Neural cell (in vitro differentiated cells): Measurements from ENCODE around the gene PLOD2. TPM values are rescaled to one million over a fixed set of nuclear protein-coding genes. Genes with fewer than 3 reads are reported as not detected.

ENCODE experiments used
- H2AFZ ChIP-seq: fragments of 200-600, 300-800 bp; sonication (generic), shearing (Covaris generic); 2 replicates; pipeline ENCODE4 v1.6.0; 2014; ENCODE audit warnings: low read depth, mild to moderate bottlenecking, antibody characterized with exemption, low read length, moderate library complexity
- H3F3A ChIP-seq: fragments of 200-600 bp; shearing (Covaris generic); 2 replicates; pipeline ENCODE4 v1.6.1; 2016; ENCODE audit warnings: mild to moderate bottlenecking, moderate library complexity, mixed read lengths, antibody characterized with exemption, low read length; ENCODE audit not compliant: insufficient read depth, poor library complexity, severe bottlenecking
- H3K27ac ChIP-seq: fragments of 200-600, 300-800 bp; sonication (generic), shearing (Covaris generic); 2 replicates; pipeline ENCODE4 v1.5.1; 2014; ENCODE audit warnings: mild to moderate bottlenecking, low read length, moderate library complexity
- H3K27me3 ChIP-seq: fragments of 300-800, 200-600 bp; sonication (generic), shearing (Covaris generic); 2 replicates; pipeline ENCODE4 v1.6.0; 2014; ENCODE audit warnings: mild to moderate bottlenecking, low read depth, low read length, moderate library complexity; ENCODE audit not compliant: insufficient read depth
- H3K36me3 ChIP-seq: fragments of 300-800, 200-600 bp; sonication (generic), shearing (Covaris generic); 2 replicates; pipeline ENCODE4 v1.5.1; 2014; ENCODE audit warnings: mild to moderate bottlenecking, antibody characterized with exemption, low read length, moderate library complexity; ENCODE audit not compliant: insufficient read depth
- H3K4me2 ChIP-seq: fragments of 300-800, 200-600 bp; sonication (generic), shearing (Covaris generic); 2 replicates; pipeline ENCODE4 v1.6.0; 2014; ENCODE audit warnings: mild to moderate bottlenecking, low read length
- H3K4me3 ChIP-seq: fragments of 300-800, 200-600 bp; sonication (generic), shearing (Covaris generic); 2 replicates; pipeline ENCODE4 v1.5.1; 2014; ENCODE audit warnings: mild to moderate bottlenecking, low read length, moderate library complexity
- H3K79me2 ChIP-seq: fragments of 200-600 bp; shearing (Covaris generic); replicated peaks from 2 replicates; pipeline ENCODE4 v1.6.0; 2014; ENCODE audit warnings: mild to moderate bottlenecking, low read length, moderate library complexity; ENCODE audit not compliant: insufficient read depth
- H3K9ac ChIP-seq: fragments of 300-800, 200-600 bp; sonication (generic), shearing (Covaris generic); 2 replicates; pipeline ENCODE4 v1.6.1; 2016; ENCODE audit warnings: mild to moderate bottlenecking, low read length, mixed read lengths
- H3K9me2 ChIP-seq: fragments of 200-600 bp; shearing (Covaris generic); 2 replicates; pipeline ENCODE4 v1.6.1; 2016; ENCODE audit warnings: mild to moderate bottlenecking, low read length, mixed read lengths; ENCODE audit not compliant: insufficient read depth
- H3K9me3 ChIP-seq: fragments of 200-600, 300-800 bp; sonication (generic), shearing (Covaris generic); 2 replicates; pipeline ENCODE4 v1.6.1; 2016; ENCODE audit warnings: mild to moderate bottlenecking, mixed run types, low read length, moderate library complexity, mixed read lengths
- H4K20me1 ChIP-seq: fragments of 200-600 bp; shearing (Covaris generic); 2 replicates; pipeline ENCODE4 v1.6.1; 2016; ENCODE audit warnings: mild to moderate bottlenecking, mixed run types; ENCODE audit not compliant: insufficient read depth
- EP300 ChIP-seq: fragments of 450-650 bp; conservative IDR thresholded peaks from 2 replicates; pipeline ENCODE4 v1.6.1; 2014; ENCODE audit warnings: antibody characterized with exemption, mild to moderate bottlenecking, moderate library complexity; ENCODE audit not compliant: poor library complexity, severe bottlenecking
- EZH2 ChIP-seq: fragments of 200-600, 300-800 bp; shearing (Covaris generic), sonication (generic); IDR thresholded peaks from 2 replicates; pipeline ENCODE4 v1.6.1; 2014; ENCODE audit warnings: antibody characterized with exemption, low read length, borderline replicate concordance, mild to moderate bottlenecking; ENCODE audit not compliant: insufficient read depth, poor library complexity, severe bottlenecking
- MXI1 ChIP-seq: fragments of 450-650 bp; conservative IDR thresholded peaks from 2 replicates; pipeline ENCODE4 v1.6.1; 2014; ENCODE audit warnings: antibody characterized with exemption, mild to moderate bottlenecking; ENCODE audit not compliant: poor library complexity, severe bottlenecking
- POLR2AphosphoS5 ChIP-seq: IDR thresholded peaks from 2 replicates; pipeline ENCODE4 v1.6.1; 2012
- RAD21 ChIP-seq: fragments of 450-650 bp; conservative IDR thresholded peaks from 2 replicates; pipeline ENCODE4 v1.6.1; 2014; ENCODE audit warnings: antibody characterized with exemption, mild to moderate bottlenecking, moderate library complexity
- REST ChIP-seq: IDR thresholded peaks from 2 replicates; pipeline ENCODE4 v1.6.1; 2012; ENCODE audit warnings: borderline replicate concordance
- SMC3 ChIP-seq: fragments of 450-650 bp; conservative IDR thresholded peaks from 2 replicates; pipeline ENCODE4 v1.6.1; 2014; ENCODE audit warnings: antibody characterized with exemption, mild to moderate bottlenecking, moderate library complexity; ENCODE audit not compliant: poor library complexity
- TAF1 ChIP-seq: IDR thresholded peaks from 2 replicates; pipeline ENCODE4 v1.6.1; 2012; ENCODE audit warnings: low read depth
- polyA plus RNA-seq: library from polyadenylated mRNA; depleted of rRNA; stranded (reverse); fragments of >200 nt; gene quantifications from 2 replicates; pipeline ENCODE4 v1.2.3, GENCODE V29; 2014
- TF ChIP-seq, protein P1 (sequence below): fragments of 450-650 bp; IDR thresholded peaks from 2 replicates; pipeline ENCODE4 v1.5.1; 2014; ENCODE audit warnings: antibody characterized with exemption, mild to moderate bottlenecking, moderate library complexity; ENCODE audit not compliant: poor library complexity, severe bottlenecking

Gene PLOD2
- polyA plus RNA-seq, 1 donor from 2014 or later = 5.6 TPM

GRCh38 chr3:146195605-146196004 is 34.6 kb upstream of the PLOD2 start:
- Histone ChIP-seq H3K27me3 (no peaks in the 10 kb centered on the region), H3K4me3 (no peak overlapping the region), H4K20me1 (no peaks in the 10 kb centered on the region), H3K9me3 (no peaks in the 10 kb centered on the region), H3F3A (no peaks in the 10 kb centered on the region), H2AFZ (no peak overlapping the region), H3K27ac (no peak overlapping the region), H3K36me3 (no peaks in the 10 kb centered on the region), H3K9ac (no peak overlapping the region), H3K9me2 (no peaks in the 10 kb centered on the region), H3K4me2 (no peak overlapping the region), H3K79me2 (no peaks in the 10 kb centered on the region)
- TF ChIP-seq MXI1 (no peak), REST (no peak), RAD21 (no peak), POLR2AphosphoS5 (no peak), EP300 (no peak), EZH2 (no peak), SMC3 (no peak), TAF1 (no peak)
- TF ChIP-seq, protein P1, sequence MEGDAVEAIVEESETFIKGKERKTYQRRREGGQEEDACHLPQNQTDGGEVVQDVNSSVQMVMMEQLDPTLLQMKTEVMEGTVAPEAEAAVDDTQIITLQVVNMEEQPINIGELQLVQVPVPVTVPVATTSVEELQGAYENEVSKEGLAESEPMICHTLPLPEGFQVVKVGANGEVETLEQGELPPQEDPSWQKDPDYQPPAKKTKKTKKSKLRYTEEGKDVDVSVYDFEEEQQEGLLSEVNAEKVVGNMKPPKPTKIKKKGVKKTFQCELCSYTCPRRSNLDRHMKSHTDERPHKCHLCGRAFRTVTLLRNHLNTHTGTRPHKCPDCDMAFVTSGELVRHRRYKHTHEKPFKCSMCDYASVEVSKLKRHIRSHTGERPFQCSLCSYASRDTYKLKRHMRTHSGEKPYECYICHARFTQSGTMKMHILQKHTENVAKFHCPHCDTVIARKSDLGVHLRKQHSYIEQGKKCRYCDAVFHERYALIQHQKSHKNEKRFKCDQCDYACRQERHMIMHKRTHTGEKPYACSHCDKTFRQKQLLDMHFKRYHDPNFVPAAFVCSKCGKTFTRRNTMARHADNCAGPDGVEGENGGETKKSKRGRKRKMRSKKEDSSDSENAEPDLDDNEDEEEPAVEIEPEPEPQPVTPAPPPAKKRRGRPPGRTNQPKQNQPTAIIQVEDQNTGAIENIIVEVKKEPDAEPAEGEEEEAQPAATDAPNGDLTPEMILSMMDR = no peak

- no peaks in the 10 kb centered on the region for H4K20me1 ChIP-seq
- no peak overlapping the region for H3K27ac ChIP-seq
- H3K27me3 ChIP-seq = no peaks in the 10 kb centered on the region
- TF ChIP-seq REST (no peak), EP300 (no peak), EZH2 (no peak), RAD21 (no peak), SMC3 (no peak), TAF1 (no peak), MXI1 (no peak), POLR2AphosphoS5 (no peak)
- TF ChIP-seq, protein P1 = no peak
- H3K4me3 ChIP-seq = no peak overlapping the region
- H3K9me3 ChIP-seq = no peaks in the 10 kb centered on the region
- H3K9ac ChIP-seq = no peak overlapping the region
- no peaks in the 10 kb centered on the region for H3F3A ChIP-seq
- H2AFZ ChIP-seq = no peak overlapping the region
- H3K9me2 ChIP-seq = no peaks in the 10 kb centered on the region
- no peak overlapping the region for H3K4me2 ChIP-seq
- no peaks in the 10 kb centered on the region for H3K79me2 ChIP-seq
- no peaks in the 10 kb centered on the region for H3K36me3 ChIP-seq
These were observed 34.0 kb upstream of the PLOD2 start for GRCh38 chr3:146195030-146195429.
